HEK293 (cell line): ENCODE results near the gene TANC1.

Source experiments
- CTCF ChIA-PET: fragments of 350-600 bp; formaldehyde crosslinking; extraction: SDS; loops from one replicate; lab custom pipeline; 2021; ENCODE audit warnings: antibody characterized with exemption; lab: Yijun Ruan, JAX
- POLR2A ChIA-PET: fragments of 300-600 bp; formaldehyde crosslinking; extraction: SDS; loops from one replicate; lab custom pipeline; 2020; ENCODE audit warnings: antibody characterized with exemption, inconsistent platforms; lab: Yijun Ruan, JAX
- H3K27ac ChIP-seq: fragments of 200-500 bp; sonication (Bioruptor generic); 2 replicates; pipeline ENCODE4 v1.5.1; 2014; ENCODE audit warnings: low read depth, low read length, control low read depth, inconsistent platforms; ENCODE audit errors: extremely low read depth
- H3K36me3 ChIP-seq, 2 experiments: fragments of 200-500 bp in 1 of 2; sonication (Bioruptor generic) in 1 of 2; 1 replicate in 1 of 2; 2 replicates in 1 of 2; pipeline ENCODE4 v1.5.1; 2014 to 2017; ENCODE audit warnings: inconsistent platforms in 2 of 2, low read length in 2 of 2; ENCODE audit not compliant: control insufficient read depth in 2 of 2, insufficient read depth in 1 of 2
- H3K4me1 ChIP-seq: fragments of 200-500 bp; sonication (Bioruptor generic); 2 replicates; pipeline ENCODE4 v1.5.1; 2014; ENCODE audit warnings: mild to moderate bottlenecking, low read length, inconsistent platforms; ENCODE audit not compliant: control insufficient read depth, insufficient read depth
- H3K4me3 ChIP-seq: 2 replicates; pipeline ENCODE4 v1.5.1; 2011; ENCODE audit warnings: low read depth, mild to moderate bottlenecking, control low read depth, low read length, moderate library complexity
- H3K9me3 ChIP-seq: fragments of 200-500 bp; sonication (Bioruptor generic); 2 replicates; pipeline ENCODE4 v1.5.1; 2014; ENCODE audit warnings: low read depth, low read length, inconsistent platforms; ENCODE audit not compliant: control insufficient read depth, insufficient read depth
- KLF1 ChIP-seq: fragments of 450-650 bp; formaldehyde crosslinking; IDR thresholded peaks from 2 replicates; pipeline ENCODE4 v1.5.1; 2016; ENCODE audit warnings: missing biosample characterization, missing genetic modification characterization
- PRDM10 ChIP-seq: fragments of 450-650 bp; formaldehyde crosslinking; IDR thresholded peaks from 2 replicates; pipeline ENCODE4 v1.5.1; 2016; ENCODE audit warnings: missing biosample characterization, missing genetic modification characterization
- RBAK ChIP-seq: fragments of 450-650 bp; formaldehyde crosslinking; IDR thresholded peaks from 2 replicates; pipeline ENCODE4 v1.5.1; 2016; ENCODE audit warnings: missing biosample characterization, missing genetic modification characterization
- ZBTB11 ChIP-seq: fragments of 450-650 bp; formaldehyde crosslinking; conservative IDR thresholded peaks from 2 replicates; pipeline ENCODE4 v1.5.1; 2016; ENCODE audit warnings: low read depth, missing biosample characterization, missing genetic modification characterization
- ZFP69B ChIP-seq: fragments of 450-650 bp; formaldehyde crosslinking; IDR thresholded peaks from 2 replicates; pipeline ENCODE4 v1.5.1; 2016; ENCODE audit warnings: missing biosample characterization, missing genetic modification characterization
- ZNF133 ChIP-seq: fragments of 450-650 bp; formaldehyde crosslinking; IDR thresholded peaks from 2 replicates; pipeline ENCODE4 v1.5.1; 2016; ENCODE audit warnings: missing biosample characterization, missing genetic modification characterization
- ZNF138 ChIP-seq: fragments of 450-650 bp; formaldehyde crosslinking; IDR thresholded peaks from 2 replicates; pipeline ENCODE4 v1.5.1; 2016; ENCODE audit warnings: missing biosample characterization, missing genetic modification characterization, borderline replicate concordance
- ZNF311 ChIP-seq: fragments of 450-650 bp; formaldehyde crosslinking; IDR thresholded peaks from 2 replicates; pipeline ENCODE4 v1.5.1; 2017; ENCODE audit warnings: missing biosample characterization, missing genetic modification characterization, borderline replicate concordance
- ZNF488 ChIP-seq: fragments of 450-650 bp; formaldehyde crosslinking; IDR thresholded peaks from 2 replicates; pipeline ENCODE4 v1.5.1; 2016; ENCODE audit warnings: missing biosample characterization, missing genetic modification characterization
- ZNF544 ChIP-seq: fragments of 450-650 bp; formaldehyde crosslinking; IDR thresholded peaks from 2 replicates; pipeline ENCODE4 v1.5.0; 2017; ENCODE audit warnings: missing biosample characterization, missing genetic modification characterization
- ZNF548 ChIP-seq: fragments of 450-650 bp; formaldehyde crosslinking; IDR thresholded peaks from 2 replicates; pipeline ENCODE4 v1.5.1; 2016; ENCODE audit warnings: missing biosample characterization, missing genetic modification characterization
- ZNF610 ChIP-seq: fragments of 450-650 bp; formaldehyde crosslinking; IDR thresholded peaks from 2 replicates; pipeline ENCODE4 v1.5.1; 2016; ENCODE audit warnings: missing biosample characterization, missing genetic modification characterization, borderline replicate concordance
- ZNF654 ChIP-seq: fragments of 450-650 bp; formaldehyde crosslinking; IDR thresholded peaks from 2 replicates; pipeline ENCODE4 v1.5.1; 2016; ENCODE audit warnings: low read depth, missing biosample characterization, missing genetic modification characterization
- ZSCAN30 ChIP-seq: fragments of 450-650 bp; IDR thresholded peaks from 2 replicates; pipeline ENCODE4 v1.5.1; 2018; ENCODE audit warnings: missing biosample characterization, mild to moderate bottlenecking, missing genetic modification characterization, moderate library complexity

The TANC1 gene

GRCh38 chr2:159228081-159228581 lies 259.7 kb downstream of the TANC1 start:
- Histone ChIP-seq H3K36me3 (peaks cover 0 to 77% of the 10 kb centered on the region in 2 experiments), H3K4me1 (no peaks in the 10 kb centered on the region), H3K27ac (no peak overlapping the region), H3K9me3 (no peaks in the 10 kb centered on the region)
- CTCF ChIA-PET = no interaction called here
- POLR2A ChIA-PET = no interaction called here
- TF ChIP-seq ZNF311 (tag by site-specific recombination) = no peak
- no peak for TF ChIP-seq ZNF654
- TF ChIP-seq RBAK (tag by site-specific recombination) = no peak
- TF ChIP-seq ZNF544 (tag by site-specific recombination) = no peak
- no peak for TF ChIP-seq ZBTB11 (tag by site-specific recombination)
- TF ChIP-seq ZNF548 = no peak
- no peak for TF ChIP-seq ZFP69B
- no peak for TF ChIP-seq ZNF488 (tag by site-specific recombination)
- TF ChIP-seq PRDM10 (tag by site-specific recombination) = no peak
- TF ChIP-seq, all 188 proteins: peak for 0
- no peak overlapping the region for H3K4me3 ChIP-seq

GRCh38 chr2:159229476-159230144 lies 261.2 kb downstream of the TANC1 start:
- TF ChIP-seq KLF1 (tag by site-specific recombination) (no peak), ZSCAN30 (tag by site-specific recombination) (no peak), ZNF138 (no peak), ZNF133 (tag by site-specific recombination) (no peak), ZNF610 (no peak)
- ChIA-PET POLR2A (no interaction called here), CTCF (no interaction called here)
- H3K27ac ChIP-seq = no peak overlapping the region
- H3K9me3 ChIP-seq = no peaks in the 10 kb centered on the region
- H3K4me1 ChIP-seq = no peaks in the 10 kb centered on the region
- H3K4me3 ChIP-seq = no peak overlapping the region
- H3K36me3 ChIP-seq = peaks cover 0 to 69% of the 10 kb centered on the region in 2 experiments
